ACHN (cell line): ENCODE measurements around the gene DEK.
"Not testable (repeated sequence)": the region's sequence is repeated elsewhere in the genome, so short reads cannot be mapped to it uniquely, and the experiment has no call there.

Experiments
- DNase-seq: peaks from one replicate; pipeline ENCODE4 v3.0.0-alpha.2; 2015
- in situ Hi-C: cut with HindIII; loops from 2 replicates; pipeline ENCODE4 v1.10.0; 2017; ENCODE audit warnings: low sequenced_read_pairs, low pct_ligation_motif_present, low pct_unique_long_range_greater_than_20kb

The DEK gene

GRCh38 chr6:18178960-18179615 lies 85.2 kb downstream of the DEK start:
- no peak for DNase-seq
- in situ Hi-C loops, result no loop called here

GRCh38 chr6:18177286-18177965 lies 86.9 kb downstream of the DEK start:
- no peak for DNase-seq
- in situ Hi-C loops, result no loop called here

GRCh38 chr6:18176198-18176597 lies 88.1 kb downstream of the DEK start:
- in situ Hi-C loops, DNase-seq: not testable (repeated sequence)
